ENCODE measurements around the gene PTPRD. TPM values are rescaled to one million over a fixed set of nuclear protein-coding genes. Genes with fewer than 3 reads are reported as not detected.

Gene PTPRD
- total RNA-seq, 1 donor from 2014 or later: 15.6 TPM

DNA sequence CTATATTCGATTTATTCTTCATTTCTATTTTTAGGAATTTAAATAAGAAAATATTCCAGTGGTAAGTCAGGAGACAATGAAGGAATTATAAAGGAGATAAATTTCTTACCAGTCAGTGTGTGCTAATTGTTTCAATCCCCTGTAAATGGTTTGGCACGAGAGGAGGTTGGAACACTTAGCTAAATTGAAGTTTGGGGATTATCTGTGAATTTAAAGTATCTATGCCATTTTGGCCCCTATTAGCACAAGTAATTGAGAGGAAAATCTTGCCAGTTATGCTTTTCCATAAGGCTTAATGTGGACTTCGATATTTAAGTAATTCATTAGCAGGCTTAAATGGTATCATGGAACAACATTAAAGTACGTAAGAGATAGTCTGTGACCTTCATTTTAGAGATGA, 860.8 kb downstream of the PTPRD start:
- H3K27me3 ChIP-seq (ENCODE audit: low read depth): no peaks in the 10 kb centered on the region
- TF ChIP-seq, protein P1, sequence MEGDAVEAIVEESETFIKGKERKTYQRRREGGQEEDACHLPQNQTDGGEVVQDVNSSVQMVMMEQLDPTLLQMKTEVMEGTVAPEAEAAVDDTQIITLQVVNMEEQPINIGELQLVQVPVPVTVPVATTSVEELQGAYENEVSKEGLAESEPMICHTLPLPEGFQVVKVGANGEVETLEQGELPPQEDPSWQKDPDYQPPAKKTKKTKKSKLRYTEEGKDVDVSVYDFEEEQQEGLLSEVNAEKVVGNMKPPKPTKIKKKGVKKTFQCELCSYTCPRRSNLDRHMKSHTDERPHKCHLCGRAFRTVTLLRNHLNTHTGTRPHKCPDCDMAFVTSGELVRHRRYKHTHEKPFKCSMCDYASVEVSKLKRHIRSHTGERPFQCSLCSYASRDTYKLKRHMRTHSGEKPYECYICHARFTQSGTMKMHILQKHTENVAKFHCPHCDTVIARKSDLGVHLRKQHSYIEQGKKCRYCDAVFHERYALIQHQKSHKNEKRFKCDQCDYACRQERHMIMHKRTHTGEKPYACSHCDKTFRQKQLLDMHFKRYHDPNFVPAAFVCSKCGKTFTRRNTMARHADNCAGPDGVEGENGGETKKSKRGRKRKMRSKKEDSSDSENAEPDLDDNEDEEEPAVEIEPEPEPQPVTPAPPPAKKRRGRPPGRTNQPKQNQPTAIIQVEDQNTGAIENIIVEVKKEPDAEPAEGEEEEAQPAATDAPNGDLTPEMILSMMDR (IDR thresholded peaks at IDR 0.05; ENCODE audit: borderline replicate concordance): no peak
- no peak overlapping the region for H3K4me3 ChIP-seq
- no peak for DNase-seq
- intact Hi-C loops (cut with micrococcal nuclease): no loop called here
- H3K9me3 ChIP-seq (replicated peaks): no peaks in the 10 kb centered on the region
- no peak overlapping the region for H3K27ac ChIP-seq (replicated peaks)
- H3K4me1 ChIP-seq: no peaks in the 10 kb centered on the region
- H3K36me3 ChIP-seq: no peaks in the 10 kb centered on the region

DNA sequence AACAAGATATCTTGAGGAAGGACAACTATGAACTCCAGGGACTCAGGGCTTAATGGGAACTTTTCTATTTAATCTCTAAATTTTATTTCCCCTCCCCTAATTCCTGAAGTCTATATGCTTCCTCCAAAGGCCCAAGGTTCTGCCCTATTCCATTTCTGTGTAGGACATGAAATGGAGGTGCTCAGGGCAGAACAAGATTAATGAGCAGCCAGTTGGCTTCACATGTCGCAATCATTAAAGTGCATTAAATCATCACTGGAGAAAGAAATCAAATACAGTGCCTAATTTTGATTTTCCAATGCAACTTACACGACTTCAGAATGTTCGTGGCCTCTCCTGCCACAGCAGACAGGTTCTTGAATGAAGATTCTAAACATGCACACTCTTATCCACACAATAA, 862.1 kb downstream of the PTPRD start:
- Histone ChIP-seq H3K27ac (replicated peaks) (no peak overlapping the region), H3K4me3 (no peak overlapping the region), H3K9me3 (replicated peaks) (no peaks in the 10 kb centered on the region), H3K27me3 (ENCODE audit: low read depth) (no peaks in the 10 kb centered on the region), H3K36me3 (no peaks in the 10 kb centered on the region), H3K4me1 (no peaks in the 10 kb centered on the region)
- intact Hi-C loops (cut with micrococcal nuclease): no loop called here
- TF ChIP-seq, protein P1 (IDR thresholded peaks at IDR 0.05; ENCODE audit: borderline replicate concordance): no peak
- DNase-seq: no peak

DNA sequence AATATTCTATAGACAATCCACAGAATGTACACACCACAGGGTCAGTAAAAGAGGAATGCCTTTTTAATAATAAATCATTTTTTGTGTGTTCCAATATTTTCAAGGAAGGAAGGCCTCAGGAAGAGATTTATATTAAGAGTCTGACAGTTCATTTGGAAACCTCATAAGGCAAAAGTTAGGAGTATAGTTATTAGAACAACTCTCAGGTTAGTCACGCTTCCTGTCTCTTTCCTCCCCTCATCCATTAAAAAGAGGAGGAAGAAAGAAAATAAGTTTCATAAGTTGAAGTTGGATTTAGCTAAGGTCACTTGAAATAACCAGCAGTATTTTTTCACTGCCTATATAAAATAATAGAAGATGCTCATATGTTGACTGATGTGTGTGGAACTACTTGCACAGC, 863.2 kb downstream of the PTPRD start:
- H3K27me3 ChIP-seq (ENCODE audit: low read depth): no peaks in the 10 kb centered on the region
- intact Hi-C loops (cut with micrococcal nuclease): no loop called here
- no peak overlapping the region for H3K4me3 ChIP-seq
- no peak for DNase-seq
- no peaks in the 10 kb centered on the region for H3K36me3 ChIP-seq
- H3K9me3 ChIP-seq (replicated peaks): no peaks in the 10 kb centered on the region
- TF ChIP-seq, protein P1 (IDR thresholded peaks at IDR 0.05; ENCODE audit: borderline replicate concordance): no peak
- no peaks in the 10 kb centered on the region for H3K4me1 ChIP-seq
- no peak overlapping the region for H3K27ac ChIP-seq (replicated peaks)

DNA sequence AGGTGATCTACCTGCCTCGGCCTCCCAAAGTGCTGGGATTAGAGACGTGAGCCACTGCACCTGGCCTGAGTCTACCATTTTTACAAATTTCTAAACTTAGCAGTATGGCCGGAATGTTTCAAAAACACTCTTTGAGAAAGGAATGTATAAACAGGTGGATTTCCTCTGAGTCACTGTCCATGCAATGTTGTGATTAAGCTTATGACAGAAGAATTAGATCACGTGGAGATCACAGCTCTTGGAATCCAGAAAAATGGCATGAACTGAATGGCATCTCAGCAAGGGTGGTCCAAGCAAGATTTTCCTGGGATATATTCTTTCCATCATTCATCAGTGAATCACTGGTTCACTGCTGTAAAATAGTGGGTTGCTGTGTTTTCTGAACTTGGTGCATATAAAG, 865.0 kb downstream of the PTPRD start:
- no peak overlapping the region for H3K27ac ChIP-seq (replicated peaks)
- no peaks in the 10 kb centered on the region for H3K27me3 ChIP-seq (ENCODE audit: low read depth)
- TF ChIP-seq, protein P1 (IDR thresholded peaks at IDR 0.05; ENCODE audit: borderline replicate concordance): no peak
- no peaks in the 10 kb centered on the region for H3K36me3 ChIP-seq
- no peaks in the 10 kb centered on the region for H3K9me3 ChIP-seq (replicated peaks)
- intact Hi-C loops (cut with micrococcal nuclease): no loop called here
- H3K4me1 ChIP-seq: no peaks in the 10 kb centered on the region
- no peak for DNase-seq
- H3K4me3 ChIP-seq: no peak overlapping the region

DNA sequence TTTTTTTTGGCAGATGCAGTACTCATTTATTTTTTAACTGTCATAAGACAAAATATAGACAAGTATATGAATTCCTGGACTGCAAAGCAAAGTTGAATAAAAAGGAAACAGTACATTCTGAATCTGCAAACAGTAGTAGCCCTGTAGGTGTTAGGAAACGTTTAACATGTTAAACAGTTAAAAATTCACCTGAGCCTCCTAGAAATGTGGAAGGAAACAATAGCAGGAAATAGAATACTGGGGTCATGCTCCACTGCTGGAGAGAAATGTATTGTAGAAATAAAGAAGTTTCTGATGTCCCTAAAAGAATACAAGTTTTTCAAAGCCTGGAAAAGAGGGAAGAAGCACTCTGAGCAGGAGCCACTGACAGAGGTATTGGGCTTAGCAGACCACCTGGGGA, 866.0 kb downstream of the PTPRD start:
- intact Hi-C loops (cut with micrococcal nuclease): no loop called here
- TF ChIP-seq, protein P1 (IDR thresholded peaks at IDR 0.05; ENCODE audit: borderline replicate concordance): no peak
- no peak overlapping the region for H3K27ac ChIP-seq (replicated peaks)
- H3K36me3 ChIP-seq: no peaks in the 10 kb centered on the region
- no peaks in the 10 kb centered on the region for H3K27me3 ChIP-seq (ENCODE audit: low read depth)
- H3K9me3 ChIP-seq (replicated peaks): peaks cover 5% of the 10 kb centered on the region
- no peaks in the 10 kb centered on the region for H3K4me1 ChIP-seq
- no peak overlapping the region for H3K4me3 ChIP-seq
- DNase-seq: no peak

DNA sequence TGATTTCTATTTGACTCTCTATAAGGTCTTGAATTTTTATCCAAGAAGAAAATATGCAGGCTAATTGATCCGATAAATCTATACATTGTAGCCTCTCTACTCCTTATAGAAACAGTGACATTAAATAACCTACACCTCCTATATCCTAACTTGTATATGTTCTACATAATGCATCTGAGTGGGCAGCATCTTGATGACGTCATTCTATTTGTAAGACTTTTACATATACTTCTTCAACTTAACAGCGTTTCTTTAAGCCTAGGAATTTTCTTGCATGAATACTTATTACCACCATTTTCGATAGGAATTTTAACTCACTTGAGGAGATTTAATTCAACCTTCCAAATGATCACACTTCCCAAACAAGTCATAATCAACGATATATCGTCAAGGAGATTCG, 869.0 kb downstream of the PTPRD start:
- H3K27ac ChIP-seq (replicated peaks): no peak overlapping the region
- no peak overlapping the region for H3K4me3 ChIP-seq
- intact Hi-C loops (cut with micrococcal nuclease): no loop called here
- TF ChIP-seq, protein P1 (IDR thresholded peaks at IDR 0.05; ENCODE audit: borderline replicate concordance): no peak
- no peaks in the 10 kb centered on the region for H3K27me3 ChIP-seq (ENCODE audit: low read depth)
- peaks cover 9% of the 10 kb centered on the region for H3K9me3 ChIP-seq (replicated peaks)
- no peaks in the 10 kb centered on the region for H3K4me1 ChIP-seq
- no peak for DNase-seq
- H3K36me3 ChIP-seq: no peaks in the 10 kb centered on the region
